GM19372 (cell line): ENCODE data around the gene TRAIP.
A peak's percentile ranks its signal among the peaks of the same experiment; 100 is the strongest.
"Not testable (repeated sequence)": the region's sequence is repeated elsewhere in the genome, so short reads cannot be mapped to it uniquely, and the experiment has no call there.

ENCODE experiments used
- ATAC-seq: cut with Tn5 transposase; IDR thresholded peaks from one replicate; pipeline ENCODE4 v1.9.1; 2021; ENCODE audit warnings: mild to moderate bottlenecking, low read depth, moderate library complexity; ENCODE audit not compliant: unreplicated experiment

TRAIP gene

GRCh38 chr3:49794431-49794830 is 61.9 kb downstream of the TRAIP start:
- ATAC-seq, result no peak

- ATAC-seq, result no peak
These were observed 62.8 kb downstream of the TRAIP start for GRCh38 chr3:49793486-49794085.

GRCh38 chr3:49792371-49793150 is 63.8 kb downstream of the TRAIP start:
- no peak for ATAC-seq

- no peak for ATAC-seq
These were observed 64.8 kb downstream of the TRAIP start for GRCh38 chr3:49791571-49791970.

GRCh38 chr3:49790626-49791411 is 65.5 kb downstream of the TRAIP start:
- no peak for ATAC-seq

- ATAC-seq, result no peak
These were observed 68.3 kb downstream of the TRAIP start for GRCh38 chr3:49788056-49788455.

GRCh38 chr3:49787536-49787935 is 68.8 kb downstream of the TRAIP start:
- no peak for ATAC-seq

- ATAC-seq, result no peak
These were observed 69.2 kb downstream of the TRAIP start for GRCh38 chr3:49787182-49787464.

- ATAC-seq, result peak; percentile 99
These were observed 69.8 kb downstream of the TRAIP start, which contains the start of gene IP6K1 for GRCh38 chr3:49786357-49787181. TSS of gene IP6K1 (minus strand) at chr3:49786542. CDS start at chr3:49748040, 38,502 bp downstream.

- peak; percentile 25 for ATAC-seq
These were observed 70.6 kb downstream of the TRAIP start for GRCh38 chr3:49785565-49786356.

GRCh38 chr3:49782277-49782676 is 74.1 kb downstream of the TRAIP start:
- not testable (repeated sequence) for ATAC-seq

- ATAC-seq, result no peak
These were observed 74.8 kb downstream of the TRAIP start for GRCh38 chr3:49781415-49782199.

GRCh38 chr3:49780975-49781365 is 75.4 kb downstream of the TRAIP start:
- ATAC-seq, result not testable (repeated sequence)

GRCh38 chr3:49780080-49780974 is 76.0 kb downstream of the TRAIP start:
- ATAC-seq, result no peak

- no peak for ATAC-seq
These were observed 76.8 kb downstream of the TRAIP start for GRCh38 chr3:49779358-49780079.
